Measurements from ENCODE around the gene ANXA11.

GRCh38 chr10:80192553-80192952, 12.8 kb downstream of the ANXA11 start:
- TF ChIP-seq CTCF (IDR thresholded peaks at IDR 0.05; ENCODE audit: low read depth, low read length) (no peak), POLR2A (IDR thresholded peaks at IDR 0.05; ENCODE audit: extremely low read depth, insufficient read length) (no peak), MYC (IDR thresholded peaks at IDR 0.05; ENCODE audit: low read depth, low read length) (no peak), MAX (IDR thresholded peaks at IDR 0.05; ENCODE audit: low read depth, low read length) (no peak)
